ENCODE results near the gene NUP214. TPM values are rescaled to one million over a fixed set of nuclear protein-coding genes. Genes with fewer than 3 reads are reported as not detected.

The NUP214 gene
- total and polyA plus RNA-seq, 2 of the 4 experiments (the other 2 are of a cell fraction) = 7.9 to 13.4 TPM

GRCh38 chr9:131276891-131277286 is 151.5 kb downstream of the NUP214 start:
- Histone ChIP-seq H2AK9ac (replicated peaks; ENCODE audit: low read depth, low read length, poor library complexity) (no peak overlapping the region), H4K5ac (ENCODE audit: low read depth, low read length) (no peak overlapping the region), H3K4ac (ENCODE audit: low read depth, low read length) (no peak overlapping the region), H4K20me1 (ENCODE audit: insufficient read depth, low read length) (no peaks in the 10 kb centered on the region), H3K9me1 (ENCODE audit: insufficient read depth, low read length) (no peaks in the 10 kb centered on the region), H3K4me3 (ENCODE audit: insufficient read depth, low read depth, low read length) (peak overlapping the region; percentile 18; the same call in 1 of the 2 replicates), H3K9me3 (ENCODE audit: control insufficient read depth, insufficient read depth, low read length) (no peaks in the 10 kb centered on the region), H2BK120ac (ENCODE audit: low read depth, low read length) (no peak overlapping the region), H2AFZ (replicated peaks; ENCODE audit: low read length, poor library complexity) (peak overlapping the region; percentile 79), H2BK20ac (ENCODE audit: low read depth, low read length) (no peak overlapping the region), H2AK5ac (ENCODE audit: low read depth, low read length) (no peak overlapping the region), H3K4me1 (ENCODE audit: control insufficient read depth, insufficient read depth, low read length) (no peaks in the 10 kb centered on the region), H3K79me1 (ENCODE audit: low read depth in 1 of 2, low read length in 2 of 2) (no peaks in the 10 kb centered on the region), H3K9ac (ENCODE audit: low read depth, low read length) (no peak overlapping the region), H3K27ac (ENCODE audit: insufficient read depth, low read length) (no peak overlapping the region), H4K91ac (ENCODE audit: insufficient read depth, low read depth, low read length) (no peak overlapping the region), H4K8ac (ENCODE audit: low read depth in 2 of 2, low read length in 2 of 2) (no peak overlapping the region), H3K18ac (ENCODE audit: low read depth, low read length) (no peak overlapping the region), H3K23ac (ENCODE audit: low read depth, low read length) (no peak overlapping the region), H3K14ac (replicated peaks; ENCODE audit: low read depth, low read length) (no peak overlapping the region), H3K4me2 (ENCODE audit: low read depth, low read length) (no peak overlapping the region), H3K27me3 (ENCODE audit: control insufficient read depth, insufficient read depth, low read length) (peaks cover 57% of the 10 kb centered on the region), H2BK15ac (ENCODE audit: low read depth, low read length) (no peak overlapping the region), H3K56ac (ENCODE audit: extremely low read depth, insufficient read depth, low read length) (no peak overlapping the region), H2BK5ac (ENCODE audit: low read depth, low read length, poor library complexity, severe bottlenecking) (no peak overlapping the region), H3K36me3 (ENCODE audit: control insufficient read depth, insufficient read depth, low read length) (no peaks in the 10 kb centered on the region)
- DNase-seq = no peak
- CTCF ChIA-PET = no interaction called here
- intact Hi-C loops (cut with micrococcal nuclease) = loop anchor here (2.0 kb wide), 1 partner anchor 74 kb away; no protein-coding TSS in a partner anchor
- dilution Hi-C loops (cut with HindIII; ENCODE audit: low sequenced_read_pairs, unreplicated experiment) = no loop called here
- in situ Hi-C loops (cut with MboI; ENCODE audit: low sequenced_read_pairs) = no loop called here
- no TSS peak for BruUV-seq (replicated peaks)
- WGBS, 2 experiments (ENCODE audit: extremely low coverage in 2 of 2, insufficient read length in 1 of 2) = 2% methylated on average over 37 of the region's 60 CpGs; no CpG with 5 or more reads in 1 of the 2 experiments
- POLR2A ChIA-PET (ENCODE audit: unreplicated experiment) = no interaction called here
- ATAC-seq (ENCODE audit: low read depth) = no peak
- TF ChIP-seq RFX5 (IDR thresholded peaks at IDR 0.05; ENCODE audit: low read depth, low read length) (no peak), MXI1 (IDR thresholded peaks at IDR 0.05; ENCODE audit: borderline replicate concordance, low read depth, low read length) (no peak), CEBPB (IDR thresholded peaks at IDR 0.05; ENCODE audit: low read depth, low read length) (no peak), MAFK (IDR thresholded peaks at IDR 0.05; ENCODE audit: low read depth, low read length) (no peak), MAZ (IDR thresholded peaks at IDR 0.05; ENCODE audit: borderline replicate concordance, low read depth, low read length) (no peak), BHLHE40 (IDR thresholded peaks at IDR 0.05; ENCODE audit: low read depth, low read length) (no peak), RCOR1 (IDR thresholded peaks at IDR 0.05; ENCODE audit: insufficient replicate concordance, low read length) (no peak), CHD1 (IDR thresholded peaks at IDR 0.05; ENCODE audit: low read depth, low read length) (no peak), FOS (IDR thresholded peaks at IDR 0.05; ENCODE audit: low read depth, low read length) (no peak), CTCF (conservative IDR thresholded peaks at IDR 0.05; ENCODE audit: low read depth, low read length) (no peak), ELK1 (IDR thresholded peaks at IDR 0.05; ENCODE audit: borderline replicate concordance, low read depth, low read length) (no peak), USF2 (IDR thresholded peaks at IDR 0.05; ENCODE audit: low read depth, low read length) (no peak), RAD21 (IDR thresholded peaks at IDR 0.05; ENCODE audit: low read length) (no peak), NFE2L2 (IDR thresholded peaks at IDR 0.05; ENCODE audit: low read depth, low read length) (no peak), SMC3 (IDR thresholded peaks at IDR 0.05; ENCODE audit: low read depth, low read length) (no peak)
